ENCODE data around the gene RUNX2.
"Not testable (repeated sequence)": the region's sequence is repeated elsewhere in the genome, so short reads cannot be mapped to it uniquely, and the experiment has no call there.

RUNX2 gene

GRCh38 chr6:45557454-45557853, 229.3 kb downstream of the RUNX2 start:
- Histone ChIP-seq H3K9me2 (ENCODE audit: low read depth, low read length) (no peaks in the 10 kb centered on the region), H3K36me3 (ENCODE audit: insufficient read depth, low read length) (no peaks in the 10 kb centered on the region), H3K27me3 (ENCODE audit: insufficient read depth, low read length) (0 out of 2 replicates have a peak, but pooled peaks cover 3% of the 10 kb centered on the region), H3K9ac (ENCODE audit: low read length) (no peak overlapping the region), H3F3A (ENCODE audit: insufficient read depth, low read length) (no peaks in the 10 kb centered on the region), H3K27ac (ENCODE audit: low read depth, low read length, poor library complexity, severe bottlenecking) (no peak overlapping the region), H4K20me1 (ENCODE audit: insufficient read depth, low read length) (no peaks in the 10 kb centered on the region), H3K4me2 (ENCODE audit: low read length) (no peak overlapping the region), H3K4me3 (ENCODE audit: low read depth, low read length, poor library complexity, severe bottlenecking) (no peak overlapping the region), H2AFZ (ENCODE audit: low read length) (no peak overlapping the region), H3K4me1 (ENCODE audit: insufficient read depth, low read length, severe bottlenecking) (no peaks in the 10 kb centered on the region), H3K79me2 (ENCODE audit: insufficient read depth, low read length) (no peaks in the 10 kb centered on the region), H3K9me3 (ENCODE audit: low read length) (no peaks in the 10 kb centered on the region)
- TF ChIP-seq CTCF (IDR thresholded peaks at IDR 0.05; ENCODE audit: low read length) (no peak), EZH2 (IDR thresholded peaks at IDR 0.05; ENCODE audit: borderline replicate concordance, low read length) (no peak)

GRCh38 chr6:45558858-45559257, 230.7 kb downstream of the RUNX2 start:
- Histone ChIP-seq H3K4me2 (ENCODE audit: low read length) (no peak overlapping the region), H3K9me3 (ENCODE audit: low read length) (no peaks in the 10 kb centered on the region), H3K27me3 (ENCODE audit: insufficient read depth, low read length) (0 out of 2 replicates have a peak, but pooled peaks cover 3% of the 10 kb centered on the region), H2AFZ (ENCODE audit: low read length) (no peak overlapping the region), H3F3A (ENCODE audit: insufficient read depth, low read length) (no peaks in the 10 kb centered on the region), H4K20me1 (ENCODE audit: insufficient read depth, low read length) (no peaks in the 10 kb centered on the region), H3K9me2 (ENCODE audit: low read depth, low read length) (no peaks in the 10 kb centered on the region), H3K4me3 (ENCODE audit: low read depth, low read length, poor library complexity, severe bottlenecking) (no peak overlapping the region), H3K27ac (ENCODE audit: low read depth, low read length, poor library complexity, severe bottlenecking) (no peak overlapping the region), H3K36me3 (ENCODE audit: insufficient read depth, low read length) (no peaks in the 10 kb centered on the region), H3K9ac (ENCODE audit: low read length) (no peak overlapping the region), H3K79me2 (ENCODE audit: insufficient read depth, low read length) (no peaks in the 10 kb centered on the region), H3K4me1 (ENCODE audit: insufficient read depth, low read length, severe bottlenecking) (no peaks in the 10 kb centered on the region)
- TF ChIP-seq EZH2 (IDR thresholded peaks at IDR 0.05; ENCODE audit: borderline replicate concordance, low read length) = no peak
- TF ChIP-seq CTCF (IDR thresholded peaks at IDR 0.05; ENCODE audit: low read length) = no peak

- not testable (repeated sequence) for H3K27me3 ChIP-seq (ENCODE audit: insufficient read depth, low read length); H2AFZ ChIP-seq (ENCODE audit: low read length); H3K79me2 ChIP-seq (ENCODE audit: insufficient read depth, low read length); H3K4me2 ChIP-seq (ENCODE audit: low read length); H3K9ac ChIP-seq (ENCODE audit: low read length); H4K20me1 ChIP-seq (ENCODE audit: insufficient read depth, low read length); H3K36me3 ChIP-seq (ENCODE audit: insufficient read depth, low read length); H3K9me2 ChIP-seq (ENCODE audit: low read depth, low read length); H3K27ac ChIP-seq (ENCODE audit: low read depth, low read length, poor library complexity, severe bottlenecking); H3K4me1 ChIP-seq (ENCODE audit: insufficient read depth, low read length, severe bottlenecking); H3K9me3 ChIP-seq (ENCODE audit: low read length); H3K4me3 ChIP-seq (ENCODE audit: low read depth, low read length, poor library complexity, severe bottlenecking); H3F3A ChIP-seq (ENCODE audit: insufficient read depth, low read length)
Observed at GRCh38 chr6:45560321-45560820, 232.2 kb downstream of the RUNX2 start.

GRCh38 chr6:45562171-45562570, 234.0 kb downstream of the RUNX2 start:
- H3K9ac ChIP-seq (ENCODE audit: low read length) = no peak overlapping the region
- no peaks in the 10 kb centered on the region for H3K36me3 ChIP-seq (ENCODE audit: insufficient read depth, low read length)
- no peak overlapping the region for H3K4me3 ChIP-seq (ENCODE audit: low read depth, low read length, poor library complexity, severe bottlenecking)
- no peak for TF ChIP-seq CTCF (IDR thresholded peaks at IDR 0.05; ENCODE audit: low read length)
- TF ChIP-seq EZH2 (IDR thresholded peaks at IDR 0.05; ENCODE audit: borderline replicate concordance, low read length) = no peak
- no peak overlapping the region for H3K27ac ChIP-seq (ENCODE audit: low read depth, low read length, poor library complexity, severe bottlenecking)
- no peaks in the 10 kb centered on the region for H3K79me2 ChIP-seq (ENCODE audit: insufficient read depth, low read length)
- no peaks in the 10 kb centered on the region for H3K27me3 ChIP-seq (ENCODE audit: insufficient read depth, low read length)
- H3K9me3 ChIP-seq (ENCODE audit: low read length) = no peaks in the 10 kb centered on the region
- H3F3A ChIP-seq (ENCODE audit: insufficient read depth, low read length) = no peaks in the 10 kb centered on the region
- no peak overlapping the region for H2AFZ ChIP-seq (ENCODE audit: low read length)
- H3K9me2 ChIP-seq (ENCODE audit: low read depth, low read length) = no peaks in the 10 kb centered on the region
- H3K4me2 ChIP-seq (ENCODE audit: low read length) = no peak overlapping the region
- no peaks in the 10 kb centered on the region for H4K20me1 ChIP-seq (ENCODE audit: insufficient read depth, low read length)
- H3K4me1 ChIP-seq (ENCODE audit: insufficient read depth, low read length, severe bottlenecking) = no peaks in the 10 kb centered on the region

Data from OCI-LY1 (cell line).